Thyroid gland (tissue), 4 donors: ENCODE results near the gene IQGAP1. TPM values are rescaled to one million over a fixed set of nuclear protein-coding genes. Genes with fewer than 3 reads are reported as not detected.

ENCODE experiments used
- DNase-seq, 2 donors: peaks; one replicate each; pipeline ENCODE4 v3.0.0-alpha.2; 2019
- H3K27ac ChIP-seq, 3 donors: fragments of 200-600 bp; sonication (generic); 1 replicate in 2 of 3; 2 replicates in 1 of 3; pipeline ENCODE4 v1.5.1; 2016 to 2019; ENCODE audit warnings: mild to moderate bottlenecking in 1 of 3, moderate library complexity in 1 of 3
- H3K27me3 ChIP-seq: fragments of 200-600 bp; sonication (generic); one replicate; pipeline ENCODE4 v1.5.1; 2019
- H3K36me3 ChIP-seq, 2 donors: fragments of 200-600 bp; sonication (generic); one replicate each; pipeline ENCODE4 v1.5.1; 2016 to 2019
- H3K4me1 ChIP-seq, 2 donors: fragments of 200-600 bp; sonication (generic); one replicate each; pipeline ENCODE4 v1.5.1; 2017 to 2019
- H3K4me3 ChIP-seq, 3 donors: fragments of 200-600 bp; sonication (generic); replicated peaks in 1 of 3; 1 replicate in 2 of 3; 2 replicates in 1 of 3; pipeline ENCODE4 v1.5.1; 2016; ENCODE audit warnings: mild to moderate bottlenecking in 1 of 3
- H3K9me3 ChIP-seq: fragments of 200-600 bp; sonication (generic); one replicate; pipeline ENCODE4 v1.5.1; 2017
- CTCF ChIP-seq, 6 experiments: fragments of 200-600 bp in 3 of 6; fragments of 450-650 bp in 3 of 6; sonication (generic) in 3 of 6; IDR thresholded peaks; one replicate each; pipeline ENCODE4 v1.5.1; 2016 to 2019; ENCODE audit warnings: antibody characterized with exemption in 6 of 6, mild to moderate bottlenecking in 2 of 6, inconsistent platforms in 1 of 6, moderate library complexity in 1 of 6
- POLR2A ChIP-seq, 2 donors: fragments of 450-650 bp; IDR thresholded peaks; one replicate each; pipeline ENCODE4 v1.6.1; 2017; ENCODE audit warnings: antibody characterized with exemption in 2 of 2, mild to moderate bottlenecking in 2 of 2, moderate library complexity in 1 of 2
- WGBS, 2 donors: methylation state at CpG; one replicate each; pipeline ENCODE4 v1.1.5; 2017; 5-methylcytosine and 5-hydroxymethylcytosine counted together
- intact Hi-C: fragments of 100-400 bp; cut with DNase I; formaldehyde crosslinking; loops from one replicate; pipeline ENCODE4 v1.15.1; 2023
- total RNA-seq, 4 donors: library from RNA; depleted of rRNA; stranded (reverse); fragments of >200 nt; gene quantifications; one replicate each; pipeline ENCODE4 v1.2.3, GENCODE V29; 2016

The IQGAP1 gene
- total RNA-seq, 4 donors from 2014 or later, result 222 to 290 (median 247) TPM

- no peak for DNase-seq
- WGBS, 2 donors, result 95 to 97% methylated on average over 1 of the region's 1 CpG
- Histone ChIP-seq H3K9me3 (no peaks in the 10 kb centered on the region), H3K27me3 (no peaks in the 10 kb centered on the region), H3K4me1 (peaks cover 46 to 69% of the 10 kb centered on the region in 2 donors), H3K36me3 (peaks cover 0 to 2% of the 10 kb centered on the region in 2 donors), H3K27ac (no peak overlapping the region), H3K4me3 (no peak overlapping the region)
- TF ChIP-seq CTCF (IDR thresholded peaks at IDR 0.05) (no peak), POLR2A (IDR thresholded peaks at IDR 0.05) (no peak)
- intact Hi-C loops, result no loop called here
Measured at GRCh38 chr15:90393040-90393439, 5.0 kb downstream of the IQGAP1 start.

- TF ChIP-seq CTCF (IDR thresholded peaks at IDR 0.05) (no peak), POLR2A (IDR thresholded peaks at IDR 0.05) (no peak)
- Histone ChIP-seq H3K27me3 (no peaks in the 10 kb centered on the region), H3K36me3 (peaks cover 0 to 2% of the 10 kb centered on the region in 2 donors), H3K9me3 (no peaks in the 10 kb centered on the region), H3K4me3 (no peak overlapping the region), H3K4me1 (peaks cover 54 to 78% of the 10 kb centered on the region in 2 donors), H3K27ac (peak overlapping the region in 1 of 3 donors; percentile 41)
- intact Hi-C loops, result no loop called here
- WGBS, 2 donors, result 91 to 100% methylated on average over 1 of the region's 1 CpG
- no peak for DNase-seq
Measured at GRCh38 chr15:90394074-90394473, 6.0 kb downstream of the IQGAP1 start.

- peak overlapping the region in 2 of 3 donors; percentile 41 to 55 for H3K27ac ChIP-seq
- intact Hi-C loops, result no loop called here
Measured at GRCh38 chr15:90394748-90395442, 6.9 kb downstream of the IQGAP1 start.

GRCh38 chr15:90396321-90396720 lies 8.3 kb downstream of the IQGAP1 start:
- TF ChIP-seq CTCF (IDR thresholded peaks at IDR 0.05) (no peak), POLR2A (IDR thresholded peaks at IDR 0.05) (no peak)
- 68 to 72% methylated on average over 4 of the region's 4 CpGs for WGBS, 2 donors
- Histone ChIP-seq H3K4me3 (no peak overlapping the region), H3K9me3 (no peaks in the 10 kb centered on the region), H3K36me3 (no peaks in the 10 kb centered on the region), H3K27ac (peak overlapping the region in 2 of 3 donors; percentile 21 to 41), H3K4me1 (peaks cover 68 to 76% of the 10 kb centered on the region in 2 donors), H3K27me3 (no peaks in the 10 kb centered on the region)
- intact Hi-C loops, result no loop called here
- DNase-seq, result no peak

More at GRCh38 chr15:90394748-90395442, 6.9 kb downstream of the IQGAP1 start:
- no peak for DNase-seq
- Histone ChIP-seq H3K4me1 (peaks cover 62 to 79% of the 10 kb centered on the region in 2 donors), H3K27me3 (no peaks in the 10 kb centered on the region), H3K36me3 (peaks cover 0 to 2% of the 10 kb centered on the region in 2 donors), H3K4me3 (no peak overlapping the region), H3K9me3 (no peaks in the 10 kb centered on the region)
- TF ChIP-seq POLR2A (IDR thresholded peaks at IDR 0.05) (no peak), CTCF (IDR thresholded peaks at IDR 0.05) (no peak)
- WGBS, 2 donors, result 93% methylated on average over 12 of the region's 12 CpGs

GRCh38 chr15:90400005-90400758 lies 12.1 kb downstream of the IQGAP1 start:
- Histone ChIP-seq H3K36me3 (no peaks in the 10 kb centered on the region), H3K27me3 (no peaks in the 10 kb centered on the region), H3K4me1 (peaks cover 78 to 81% of the 10 kb centered on the region in 2 donors), H3K4me3 (no peak overlapping the region), H3K27ac (peak overlapping the region; percentile 86 to 99 (median 92)), H3K9me3 (no peaks in the 10 kb centered on the region)
- no peak for DNase-seq
- TF ChIP-seq CTCF (IDR thresholded peaks at IDR 0.05) (no peak), POLR2A (IDR thresholded peaks at IDR 0.05) (no peak)
- WGBS, 2 donors, result 65 to 66% methylated on average over 7 of the region's 7 CpGs
- intact Hi-C loops, result no loop called here
